HG03342 (cell line): ENCODE measurements around the gene TIMM10.
"Not testable (repeated sequence)": the region's sequence is repeated elsewhere in the genome, so short reads cannot be mapped to it uniquely, and the experiment has no call there.

Experiments
- ATAC-seq: cut with Tn5 transposase; IDR thresholded peaks from one replicate; pipeline ENCODE4 v1.9.1; 2021; ENCODE audit warnings: mild to moderate bottlenecking, moderate library complexity; ENCODE audit not compliant: unreplicated experiment

Gene TIMM10

GRCh38 chr11:57543593-57543992 lies 13.0 kb upstream of the TIMM10 start:
- no peak for ATAC-seq

GRCh38 chr11:57542582-57542981 lies 12.0 kb upstream of the TIMM10 start:
- ATAC-seq = no peak

GRCh38 chr11:57541169-57541568 lies 10.6 kb upstream of the TIMM10 start:
- no peak for ATAC-seq

GRCh38 chr11:57539342-57539741 lies 8.8 kb upstream of the TIMM10 start:
- no peak for ATAC-seq

- ATAC-seq = no peak
Measured at GRCh38 chr11:57536947-57537619, 6.5 kb upstream of the TIMM10 start, which contains the start of gene SMTNL1. SMTNL1 (plus strand) TSS chr11:57537595; CDS start chr11:57542643, 5,048 bp downstream.

- ATAC-seq = not testable (repeated sequence)
Measured at GRCh38 chr11:57534449-57534848, 3.9 kb upstream of the TIMM10 start.

- ATAC-seq = no peak
Measured at GRCh38 chr11:57530215-57530595, 349 bp downstream of the TIMM10 start.

GRCh38 chr11:57529012-57529411 lies 1.5 kb downstream of the TIMM10 start:
- ATAC-seq = no peak

- ATAC-seq = no peak
Measured at GRCh38 chr11:57527056-57527631, 3.4 kb downstream of the TIMM10 start.

- ATAC-seq = no peak
Measured at GRCh38 chr11:57523419-57523818, 7.1 kb downstream of the TIMM10 start.

- ATAC-seq = no peak
Measured at GRCh38 chr11:57521116-57521515, 9.4 kb downstream of the TIMM10 start.

GRCh38 chr11:57516061-57516443 lies 14.5 kb downstream of the TIMM10 start:
- no peak for ATAC-seq

GRCh38 chr11:57515332-57516060 lies 15.1 kb downstream of the TIMM10 start, which contains the start of gene SLC43A1:
SLC43A1 (minus strand) TSS chr11:57515702; CDS start chr11:57514111, 1,591 bp downstream.
- no peak for ATAC-seq

GRCh38 chr11:57514538-57515331 lies 15.8 kb downstream of the TIMM10 start:
- ATAC-seq = no peak

- ATAC-seq = no peak
Measured at GRCh38 chr11:57513911-57514537, 16.5 kb downstream of the TIMM10 start.

- no peak for ATAC-seq
Measured at GRCh38 chr11:57513452-57513795, 17.1 kb downstream of the TIMM10 start.

- no peak for ATAC-seq
Measured at GRCh38 chr11:57512646-57513451, 17.7 kb downstream of the TIMM10 start.

GRCh38 chr11:57511741-57512430 lies 18.7 kb downstream of the TIMM10 start:
- ATAC-seq = no peak
